ENCODE measurements around the gene SOX6.
"Not testable (repeated sequence)": the region's sequence is repeated elsewhere in the genome, so short reads cannot be mapped to it uniquely, and the experiment has no call there.

The SOX6 gene

DNA sequence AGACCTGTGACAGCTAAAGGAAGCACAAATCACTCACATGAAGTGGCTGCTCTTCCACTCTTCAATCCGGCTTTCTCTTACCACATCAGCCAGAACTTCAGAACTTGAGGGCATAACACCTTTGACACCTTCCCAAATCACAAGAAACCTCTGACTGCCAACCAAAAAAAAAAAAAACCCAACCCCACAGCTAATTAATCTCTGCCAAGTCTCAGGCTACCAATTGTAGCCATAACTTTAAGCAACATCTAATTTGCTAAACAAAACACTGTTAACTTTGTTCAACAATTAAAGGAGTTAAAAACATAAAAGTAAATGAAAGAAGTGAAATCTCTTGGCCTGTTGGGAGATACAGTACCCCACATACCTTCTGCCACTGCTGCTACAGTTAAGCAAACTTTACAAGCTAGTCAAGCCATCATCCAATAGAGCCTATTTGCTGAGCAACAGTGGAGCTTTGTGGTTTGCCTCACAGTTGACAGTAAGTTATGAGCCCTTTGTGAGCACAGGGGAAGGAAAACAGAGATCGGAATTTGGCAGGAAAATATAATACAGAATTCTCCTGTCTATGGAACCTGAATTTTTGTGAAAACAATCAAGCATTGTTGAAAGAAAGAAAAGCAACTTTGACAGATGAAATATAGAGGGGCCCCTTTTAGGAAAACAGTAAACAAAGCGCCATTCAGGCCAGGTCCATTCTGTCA, at the start of gene SOX6:
Gene SOX6 (minus strand): TSS at position 490 of the 704 bp plus-strand sequence. CDS start 15,298 bp downstream, outside the sequence.
- no peak for DNase-seq

DNA sequence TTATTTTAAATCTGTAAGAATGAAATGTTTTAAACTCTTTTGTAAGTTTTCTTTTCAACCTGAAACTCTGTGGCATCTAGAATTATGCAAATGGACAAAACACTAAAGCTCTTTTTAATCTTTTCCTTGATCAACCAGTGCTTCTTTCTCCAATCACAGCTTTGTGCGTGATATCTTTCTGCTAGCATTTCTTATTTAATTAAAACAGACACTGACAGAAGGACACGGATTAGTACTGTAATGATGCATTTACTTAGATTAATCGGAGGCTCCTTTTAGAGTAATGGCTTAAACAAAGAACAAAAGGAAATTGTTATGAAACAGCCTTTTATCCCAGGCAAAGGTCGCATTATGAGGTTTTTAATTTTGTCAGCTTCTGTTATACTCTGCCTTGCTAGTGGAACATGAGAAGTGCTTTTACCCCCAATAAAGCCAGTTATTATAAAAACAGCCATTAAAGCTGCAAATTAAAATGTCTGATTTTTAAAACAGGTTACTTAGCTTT, 48.5 kb upstream of the SOX6 start:
- DNase-seq: no peak

DNA sequence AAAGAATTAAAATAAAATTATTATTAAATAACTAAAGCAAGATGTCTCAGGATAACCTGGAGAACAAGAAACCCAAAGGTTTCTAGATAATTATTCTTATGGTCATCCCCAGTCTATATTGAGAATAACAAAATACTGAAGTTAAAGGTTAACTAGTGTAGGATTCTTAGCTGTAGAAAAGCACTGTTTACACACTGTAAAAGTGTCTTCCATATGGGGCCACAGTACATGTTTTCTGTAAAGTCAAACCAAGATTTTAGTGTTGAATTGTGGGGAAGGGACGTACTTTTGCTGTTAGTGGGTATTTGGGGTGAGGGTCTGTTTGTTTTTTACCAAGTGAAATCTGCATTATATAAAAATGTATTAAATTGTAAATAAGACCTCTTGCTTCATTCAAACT, 47.5 kb upstream of the SOX6 start:
- DNase-seq: no peak

DNA sequence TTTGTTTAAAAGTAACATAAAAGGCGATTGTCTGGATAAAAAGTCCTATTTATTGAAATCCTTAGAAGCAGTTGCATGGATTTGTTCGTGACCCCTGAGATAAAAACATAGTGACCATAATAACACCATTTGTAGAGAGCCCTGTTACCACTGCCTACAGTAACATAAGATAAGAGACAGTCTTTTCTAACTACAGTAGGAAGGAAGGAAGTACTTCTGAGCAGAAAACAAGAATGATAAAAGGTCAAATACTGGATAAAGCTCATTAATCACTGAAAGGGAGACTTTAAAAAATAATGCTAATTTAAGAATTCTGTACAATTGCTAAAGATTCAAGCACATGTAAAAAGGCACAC, 47.1 kb upstream of the SOX6 start:
- DNase-seq: no peak

DNA sequence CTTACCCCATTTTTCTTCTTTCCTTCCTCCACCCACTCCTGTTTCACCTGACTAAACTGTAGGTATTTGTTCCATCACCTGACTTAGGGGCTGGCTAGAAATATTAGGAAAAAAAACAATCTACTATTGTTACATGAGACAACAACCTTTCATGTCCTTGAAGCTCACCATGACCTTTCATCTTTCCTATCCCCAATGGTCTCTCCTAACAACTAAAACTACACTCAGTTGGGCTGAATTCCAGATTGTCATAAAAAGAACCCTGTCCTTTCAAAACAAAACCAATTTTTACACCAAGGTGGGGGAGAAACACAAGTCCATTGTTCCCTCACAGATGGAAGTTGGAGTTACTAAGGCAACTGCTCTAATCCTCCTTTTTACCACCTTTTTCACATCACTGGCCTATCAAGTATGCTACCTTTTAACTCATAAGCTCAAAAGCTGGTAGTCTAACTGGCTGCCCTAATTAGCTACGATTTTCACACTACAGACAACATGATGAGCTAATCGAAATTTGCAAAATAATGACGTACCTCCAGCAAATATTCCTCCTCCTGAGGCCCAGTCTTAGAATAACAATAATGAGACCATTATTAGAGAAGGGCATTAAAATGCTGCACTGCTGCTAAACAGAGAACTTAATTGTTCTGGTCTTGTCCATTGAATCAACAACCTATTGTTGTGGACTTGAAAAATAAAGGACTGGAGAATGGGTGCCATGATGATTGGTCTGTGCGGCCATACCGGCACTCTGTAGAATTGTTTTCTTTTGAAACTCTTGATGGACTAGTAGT, 46.5 kb upstream of the SOX6 start:
- DNase-seq: no peak

DNA sequence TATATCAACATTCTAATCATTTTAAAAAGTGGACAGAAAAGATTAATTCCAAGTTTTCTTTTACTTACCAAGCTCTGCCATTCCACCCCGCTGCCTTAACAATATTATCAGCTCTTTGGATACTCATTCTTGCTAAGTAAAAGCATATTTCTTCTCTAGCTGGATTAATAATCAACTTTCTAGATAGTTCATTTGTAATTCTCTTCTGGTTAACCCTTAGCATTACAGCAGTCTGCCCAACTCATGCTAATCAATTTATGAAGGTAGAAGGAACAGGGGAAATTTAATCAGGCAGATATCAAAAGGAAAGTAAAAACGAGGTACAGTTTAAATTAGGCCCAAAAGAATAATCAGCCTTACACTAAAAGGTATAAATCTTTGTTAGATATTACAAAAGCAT, 41.0 kb upstream of the SOX6 start:
- no peak for DNase-seq

- DNase-seq: no peak
These were observed 39.3 kb upstream of the SOX6 start for GRCh38 chr11:16395601-16396000.

GRCh38 chr11:16394947-16395346, 38.6 kb upstream of the SOX6 start:
- no peak for DNase-seq

- no peak for DNase-seq
These were observed 37.0 kb upstream of the SOX6 start for GRCh38 chr11:16393340-16393739.

DNA sequence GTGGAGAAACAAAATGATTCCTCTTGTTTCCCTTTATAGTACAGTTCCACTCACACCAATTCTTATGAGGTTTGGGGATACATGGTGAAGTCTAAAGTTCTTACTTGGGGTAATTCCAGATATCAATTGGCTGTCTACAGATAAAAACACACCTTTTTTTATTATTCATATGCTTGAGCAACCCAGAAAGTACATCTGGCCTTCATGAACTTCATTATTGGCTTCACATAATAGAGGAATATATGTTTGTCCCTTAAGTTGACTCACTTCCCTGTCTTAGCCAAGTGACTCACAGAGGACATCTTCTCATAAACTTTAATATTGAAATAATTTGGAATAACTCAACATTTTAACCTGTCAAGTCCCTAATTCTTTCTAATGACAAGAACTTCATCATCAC, 36.3 kb upstream of the SOX6 start:
- no peak for DNase-seq

DNA sequence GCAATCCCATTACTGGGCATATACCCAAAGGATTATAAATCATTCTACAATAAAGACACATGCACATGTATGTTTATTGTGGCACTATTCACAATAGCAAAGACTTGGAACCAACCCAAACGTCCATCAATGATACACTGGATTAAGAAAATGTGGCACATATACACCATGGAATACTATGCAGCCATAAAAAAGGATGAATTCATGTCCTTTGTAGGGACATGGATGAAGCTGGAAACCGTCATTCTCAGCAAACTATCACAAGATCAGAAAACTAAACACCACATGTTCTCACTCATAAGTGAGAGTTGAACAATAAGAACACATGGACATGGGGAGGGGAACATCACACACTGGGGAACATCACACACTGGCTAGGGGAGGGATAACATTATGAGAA, 34.5 kb upstream of the SOX6 start:
- not testable (repeated sequence) for DNase-seq

- no peak for DNase-seq
These were observed 28.8 kb upstream of the SOX6 start for GRCh38 chr11:16385099-16385498.

DNA sequence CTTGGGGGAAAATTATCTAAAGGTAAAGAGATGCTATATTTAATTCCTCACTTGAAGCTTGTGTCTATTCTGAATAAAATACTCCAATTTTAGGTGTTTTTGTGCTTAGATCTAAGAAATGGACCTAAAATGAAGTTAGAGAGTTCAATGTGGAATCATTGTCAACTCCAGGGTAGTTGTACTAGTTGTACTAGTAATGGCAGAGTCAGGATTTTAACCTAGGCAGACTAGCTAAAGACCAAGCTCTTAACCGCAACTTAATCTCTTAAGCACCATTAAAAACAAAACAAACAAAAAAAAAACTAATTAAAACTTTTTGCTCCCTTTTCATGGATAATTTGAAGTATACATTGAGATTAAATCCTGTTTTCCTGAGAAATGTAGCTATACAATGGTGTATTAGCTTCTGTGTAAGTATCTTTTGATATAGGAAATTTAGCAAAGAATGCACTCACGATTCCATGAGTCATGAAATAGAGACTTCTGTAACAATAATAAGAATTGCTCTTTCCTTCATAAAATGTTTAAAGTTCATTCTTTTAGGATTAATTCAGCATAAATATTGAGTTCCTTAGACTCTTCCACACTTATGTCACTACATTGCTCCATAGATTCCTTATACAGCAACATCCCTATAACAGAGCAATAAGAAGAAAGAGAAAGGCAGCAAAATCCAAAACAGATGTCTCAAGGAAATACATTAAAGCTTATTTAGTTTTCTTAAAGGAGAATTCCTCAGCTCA, 26.5 kb upstream of the SOX6 start:
- no peak for DNase-seq

GRCh38 chr11:16382186-16382585, 25.8 kb upstream of the SOX6 start:
- DNase-seq: no peak

GRCh38 chr11:16380941-16381568, 24.7 kb upstream of the SOX6 start:
- no peak for DNase-seq

DNA sequence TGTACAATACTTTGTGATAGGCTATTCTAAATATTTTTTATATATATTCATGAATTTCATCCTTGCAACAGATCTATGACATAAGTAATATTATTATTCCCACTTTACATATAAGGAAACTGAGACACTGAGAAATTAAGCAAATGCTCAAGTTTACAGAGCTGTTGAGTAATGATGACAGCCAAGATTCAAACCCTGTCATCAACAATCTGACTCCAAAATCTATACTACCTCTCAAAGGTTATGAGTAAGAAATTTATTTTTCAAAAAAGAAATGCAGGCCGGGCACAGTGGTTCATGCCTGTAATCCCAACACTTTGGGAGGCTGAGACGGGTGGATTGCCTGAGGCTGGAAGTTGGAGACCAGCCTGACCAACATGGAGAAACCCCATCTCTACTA, 22.6 kb upstream of the SOX6 start:
- DNase-seq: no peak

DNA sequence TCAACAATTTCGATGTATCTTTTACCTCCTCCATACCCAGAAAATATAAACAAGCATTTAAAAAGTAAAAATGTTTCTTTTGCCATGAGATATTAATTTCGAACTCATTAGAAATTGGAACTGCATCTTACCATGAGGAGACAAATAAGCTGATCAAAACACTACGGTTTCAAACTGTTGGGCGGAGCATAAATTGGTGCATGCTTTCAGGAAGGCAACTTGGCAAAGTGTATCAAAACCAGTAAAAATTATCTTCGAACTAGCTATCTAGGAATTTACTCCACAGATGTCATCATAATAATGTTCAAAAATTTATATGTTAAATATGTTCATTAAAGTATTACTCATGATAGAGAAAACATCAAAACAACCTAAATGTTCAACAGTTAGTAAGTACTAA, 21.4 kb upstream of the SOX6 start:
- DNase-seq: no peak

GRCh38 chr11:16375664-16376063, 19.3 kb upstream of the SOX6 start:
- not testable (repeated sequence) for DNase-seq

- no peak for DNase-seq
These were observed 17.4 kb upstream of the SOX6 start for GRCh38 chr11:16373768-16374167.

DNA sequence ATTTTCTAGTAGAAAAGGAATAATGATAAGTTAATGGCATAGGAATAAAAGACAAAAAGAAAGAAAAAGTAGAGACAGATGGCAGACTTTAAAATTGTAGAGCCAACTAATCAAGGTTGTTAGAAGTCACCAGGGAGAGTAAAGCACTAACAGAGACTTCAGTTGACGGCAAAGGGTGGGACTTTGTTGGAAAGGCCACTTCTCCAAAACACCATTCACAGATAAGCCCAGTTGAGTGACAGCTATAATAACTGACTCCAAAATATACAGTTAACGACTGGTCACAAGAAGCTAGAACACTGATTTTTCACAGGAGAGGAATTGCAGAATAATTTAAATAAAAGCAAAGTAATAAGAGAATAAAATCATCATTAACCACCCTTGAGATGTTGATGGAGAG, 16.0 kb upstream of the SOX6 start:
- DNase-seq: no peak

- no peak for DNase-seq
These were observed 10.9 kb upstream of the SOX6 start for GRCh38 chr11:16367252-16367651.

DNA sequence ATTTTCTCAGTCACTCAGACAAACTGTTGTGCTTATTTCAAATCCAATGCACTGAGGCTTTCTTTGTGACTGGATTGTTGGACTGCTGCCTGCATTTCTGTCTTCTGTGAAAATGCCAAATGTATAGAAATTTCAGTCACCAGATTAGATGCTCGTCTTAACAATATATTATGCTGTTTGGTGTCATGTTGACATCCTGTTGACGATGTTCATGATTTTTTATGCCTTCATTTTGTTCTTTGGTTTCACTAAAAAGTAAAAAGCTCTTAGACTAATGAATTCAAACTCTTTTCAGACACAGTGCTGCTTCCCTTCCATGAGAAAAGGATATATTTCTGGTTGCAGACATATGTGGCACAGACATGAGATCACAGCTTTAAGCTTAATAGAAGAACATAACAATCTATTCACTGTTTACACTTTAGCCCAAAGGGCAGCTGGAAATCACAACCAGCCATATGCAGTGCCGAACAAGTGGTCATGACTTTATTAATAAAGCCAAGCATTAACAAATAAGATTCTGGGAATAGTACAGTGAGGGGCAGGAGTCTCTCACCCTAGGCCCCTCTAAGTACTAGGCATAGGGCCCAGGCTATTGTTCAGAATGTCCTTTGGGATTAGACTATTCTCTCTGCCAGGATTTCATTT, 9.4 kb upstream of the SOX6 start:
- DNase-seq: no peak

DNA sequence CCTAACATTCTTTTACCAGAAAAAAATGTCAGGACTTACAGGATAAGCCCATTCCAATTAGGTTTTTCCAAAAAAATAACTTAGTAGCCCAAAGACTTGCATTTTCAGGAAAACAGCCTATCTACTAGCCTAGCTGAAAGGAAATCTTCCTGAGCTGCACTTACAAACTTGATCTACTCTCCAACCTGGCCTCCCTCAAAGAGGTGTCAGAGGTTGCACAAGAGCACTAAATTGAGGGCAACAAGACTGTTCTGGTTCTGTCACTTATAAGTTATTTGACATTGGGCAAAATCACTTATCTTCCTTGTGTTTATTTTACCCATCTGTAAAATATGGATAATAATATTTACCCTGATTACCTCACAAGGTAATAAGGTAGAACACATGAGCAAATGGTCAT, 7.9 kb upstream of the SOX6 start:
- no peak for DNase-seq

All from KG1 (cell line).